Occipital lobe (tissue), 2 donors: ENCODE results near the gene PHACTR3. TPM values are rescaled to one million over a fixed set of nuclear protein-coding genes. Genes with fewer than 3 reads are reported as not detected.

Source experiments
- DNase-seq: peaks from one replicate; lab custom pipeline; 2025; lab: John Stamatoyannopoulos, UW
- total RNA-seq: library from RNA; depleted of rRNA; stranded (reverse); fragments of >200 nt; gene quantifications from one replicate; pipeline ENCODE4 v1.2.3, GENCODE V29; 2014

PHACTR3 gene
- total RNA-seq, 1 donor from 2014 or later, result 42.1 TPM

DNA sequence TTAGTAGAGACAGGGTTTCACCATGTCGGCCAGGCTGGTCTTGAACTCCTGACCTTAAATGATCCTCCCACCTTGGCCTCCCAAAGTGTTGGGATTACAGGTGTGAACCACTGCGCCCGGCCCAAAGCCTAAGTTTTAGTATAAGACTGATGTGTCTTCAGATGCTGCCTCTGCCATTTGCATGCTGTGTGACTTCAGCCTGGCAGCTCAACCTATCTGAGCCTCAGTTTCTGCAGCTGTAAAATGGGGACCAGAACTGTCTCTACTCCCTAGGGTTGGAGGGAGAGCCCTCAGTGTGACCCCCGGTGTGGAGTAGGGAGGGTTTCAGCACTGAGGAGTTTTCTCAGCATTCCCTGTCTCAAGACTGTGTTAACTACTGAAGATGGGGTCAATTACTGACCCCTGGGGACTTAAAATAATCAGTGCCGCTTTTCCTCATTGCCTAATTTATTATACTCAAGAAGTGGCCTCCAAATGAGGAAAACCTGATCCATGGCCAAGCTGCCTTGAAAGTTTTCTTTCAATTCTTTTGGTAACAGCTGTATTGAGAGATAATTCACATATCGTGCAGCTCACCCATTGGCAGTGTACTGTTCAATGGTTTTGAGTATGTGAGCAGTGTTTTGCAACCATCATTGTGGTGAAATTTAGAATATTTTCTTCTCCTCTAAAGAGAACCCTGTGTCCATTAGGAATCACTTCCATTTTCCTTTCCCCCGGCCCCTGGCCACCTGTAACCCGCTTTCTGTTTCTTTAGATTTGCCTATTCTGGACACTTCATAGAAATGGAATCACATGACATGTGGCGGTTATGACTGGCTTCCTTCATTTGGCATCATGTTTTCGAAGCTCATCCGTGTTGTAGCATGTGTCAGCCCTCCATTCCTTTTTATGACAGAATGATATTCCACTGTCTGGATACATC lies 64.8 kb downstream of the PHACTR3 start:
- no peak for DNase-seq

DNA sequence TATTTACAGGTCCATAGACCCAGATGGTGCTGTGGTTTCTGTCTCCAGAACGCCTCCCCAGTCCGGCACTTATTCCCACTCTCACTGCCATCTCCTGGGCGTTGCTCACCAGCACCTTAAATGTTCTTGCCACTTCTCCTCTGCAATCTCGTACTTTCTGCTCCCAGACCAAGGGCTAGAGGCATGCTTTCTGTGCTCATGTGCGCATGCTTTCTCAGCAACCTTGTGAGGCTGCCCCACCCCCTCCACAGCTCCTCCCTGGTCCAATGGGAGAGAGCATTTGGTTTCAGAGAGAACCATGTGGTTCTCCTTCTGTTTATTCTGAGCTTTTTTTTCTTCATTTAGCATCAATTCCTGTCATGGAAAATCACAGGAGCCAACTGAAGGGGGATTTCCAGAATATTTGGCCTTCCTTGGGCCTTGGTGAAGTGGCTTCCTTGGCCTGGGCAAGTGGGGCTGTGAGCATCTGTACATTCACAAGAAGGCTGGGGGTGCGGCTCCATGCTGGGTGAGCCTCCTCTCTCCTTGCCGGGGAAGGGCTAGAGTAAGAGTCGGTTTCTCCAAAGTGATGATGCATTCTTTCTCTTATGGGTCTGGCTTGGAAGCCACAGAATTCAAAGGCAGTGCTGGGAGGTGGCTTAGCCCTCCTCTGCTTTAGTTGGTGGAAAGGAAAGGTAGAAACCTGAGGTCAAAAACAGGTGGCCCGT lies 66.6 kb downstream of the PHACTR3 start:
- DNase-seq, result peak; percentile 60

DNA sequence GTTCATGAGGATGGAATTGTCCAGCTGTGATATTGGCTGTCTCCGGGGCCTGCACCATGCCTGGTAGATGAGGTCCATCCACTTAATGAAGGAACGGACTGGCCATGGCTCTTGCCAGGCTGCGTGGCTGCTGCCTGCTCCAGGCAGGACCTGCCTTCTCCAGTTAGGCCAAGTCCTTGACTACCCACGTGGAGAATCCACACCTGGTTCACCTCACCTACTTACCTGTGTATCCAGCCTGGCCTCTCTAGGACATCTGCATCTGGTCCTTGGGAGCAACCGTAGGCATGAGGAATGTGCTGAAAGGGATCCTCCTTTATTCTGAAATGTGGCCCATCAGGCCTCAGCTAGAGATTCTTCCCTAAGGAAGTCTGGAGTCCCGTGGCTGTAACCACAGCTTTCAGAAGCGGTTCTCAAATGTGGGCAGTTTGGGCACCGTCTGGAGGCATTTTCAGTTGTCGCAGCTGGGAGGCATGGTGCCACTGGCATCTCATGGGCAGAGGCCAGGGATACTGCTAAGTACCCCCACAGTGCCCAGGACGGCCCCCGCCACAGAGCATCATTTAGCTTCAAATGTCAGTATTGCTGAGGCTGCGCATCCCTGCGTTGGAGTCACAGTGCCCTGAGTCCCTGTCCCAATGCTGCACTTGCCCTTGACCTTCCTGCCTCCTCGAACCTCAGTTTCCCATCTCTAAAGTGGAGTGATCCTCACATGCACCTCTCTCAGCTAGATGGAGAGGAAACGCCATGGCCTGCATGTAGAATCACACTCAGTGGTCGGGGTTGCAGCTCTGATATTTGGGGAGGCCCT lies 67.5 kb downstream of the PHACTR3 start:
- no peak for DNase-seq

DNA sequence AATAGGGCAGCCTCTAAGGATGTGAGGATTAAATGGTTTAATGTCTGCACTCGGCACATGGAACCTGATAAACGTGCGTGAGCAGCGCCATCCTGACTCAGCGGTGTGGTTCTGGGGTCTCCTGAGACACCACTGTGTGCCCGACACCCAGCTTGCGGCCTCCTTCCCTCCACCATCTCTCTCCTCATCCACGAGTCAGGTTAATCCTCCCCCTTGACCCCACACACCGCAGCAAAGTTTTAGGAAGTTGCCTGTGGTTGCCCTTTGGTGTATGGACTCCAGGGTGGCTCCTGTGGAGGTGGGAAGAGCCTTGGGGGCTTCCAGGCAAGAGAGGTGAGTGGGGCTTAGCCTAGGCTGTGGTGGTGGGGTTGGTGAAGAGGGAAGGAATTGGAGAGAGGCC lies 68.2 kb downstream of the PHACTR3 start:
- DNase-seq, result no peak

DNA sequence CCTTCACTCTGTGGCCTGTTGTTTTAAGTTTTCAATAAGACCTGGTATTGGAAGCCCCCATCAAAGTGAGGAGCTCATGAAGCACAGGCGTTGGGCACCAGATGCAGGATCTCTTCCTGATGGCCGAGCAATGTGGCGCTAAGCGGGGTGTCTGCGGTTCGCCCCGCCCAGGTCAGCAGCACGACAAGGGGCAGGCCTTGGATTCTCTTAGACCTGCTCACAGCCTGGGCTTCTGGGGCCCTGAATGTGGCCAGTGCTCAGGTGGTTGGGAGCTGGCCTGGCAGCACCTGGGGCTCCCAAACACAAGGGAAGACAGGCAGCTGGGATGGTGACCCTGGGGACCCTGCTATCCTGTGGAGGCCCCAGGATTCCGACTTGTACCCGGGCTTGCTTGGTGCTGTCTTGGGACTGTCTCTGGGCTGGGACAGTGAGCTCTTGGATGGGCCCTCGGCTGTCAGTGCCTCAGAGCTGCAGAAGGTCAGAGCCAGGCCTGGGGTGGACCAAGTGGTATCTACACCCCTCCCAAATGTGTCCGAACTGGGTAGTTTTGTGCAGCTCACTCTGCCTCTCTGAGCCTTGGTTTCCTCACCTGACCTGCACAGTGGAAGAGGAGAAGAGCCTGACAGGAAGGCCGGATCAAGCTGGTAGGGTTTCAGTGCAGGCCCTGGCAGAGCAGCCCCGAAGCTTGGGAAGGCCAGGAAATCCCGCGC lies 69.1 kb downstream of the PHACTR3 start:
- DNase-seq, result no peak

DNA sequence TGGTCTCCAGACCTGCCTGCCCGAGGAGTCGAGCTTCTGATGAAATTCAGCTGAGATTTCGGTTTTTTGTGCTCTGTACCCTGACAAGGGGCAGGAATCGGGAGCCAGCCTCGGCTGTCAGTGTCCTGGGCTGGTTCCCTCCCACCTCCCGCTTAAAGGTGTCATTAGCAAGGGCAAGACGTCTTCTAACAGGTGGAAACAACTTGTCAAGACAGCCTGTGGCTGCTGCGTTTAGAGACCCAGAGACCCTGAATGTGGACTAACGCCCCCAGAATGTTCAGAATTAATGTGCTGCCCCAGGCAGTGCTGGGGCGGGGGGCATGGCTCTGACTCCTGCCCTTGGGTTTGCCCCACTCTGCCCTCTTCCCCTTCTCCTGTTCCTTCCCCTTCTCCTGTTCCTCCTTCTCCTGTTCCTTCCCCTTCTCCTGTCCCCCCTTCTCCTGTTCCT lies 69.7 kb downstream of the PHACTR3 start:
- no peak for DNase-seq

DNA sequence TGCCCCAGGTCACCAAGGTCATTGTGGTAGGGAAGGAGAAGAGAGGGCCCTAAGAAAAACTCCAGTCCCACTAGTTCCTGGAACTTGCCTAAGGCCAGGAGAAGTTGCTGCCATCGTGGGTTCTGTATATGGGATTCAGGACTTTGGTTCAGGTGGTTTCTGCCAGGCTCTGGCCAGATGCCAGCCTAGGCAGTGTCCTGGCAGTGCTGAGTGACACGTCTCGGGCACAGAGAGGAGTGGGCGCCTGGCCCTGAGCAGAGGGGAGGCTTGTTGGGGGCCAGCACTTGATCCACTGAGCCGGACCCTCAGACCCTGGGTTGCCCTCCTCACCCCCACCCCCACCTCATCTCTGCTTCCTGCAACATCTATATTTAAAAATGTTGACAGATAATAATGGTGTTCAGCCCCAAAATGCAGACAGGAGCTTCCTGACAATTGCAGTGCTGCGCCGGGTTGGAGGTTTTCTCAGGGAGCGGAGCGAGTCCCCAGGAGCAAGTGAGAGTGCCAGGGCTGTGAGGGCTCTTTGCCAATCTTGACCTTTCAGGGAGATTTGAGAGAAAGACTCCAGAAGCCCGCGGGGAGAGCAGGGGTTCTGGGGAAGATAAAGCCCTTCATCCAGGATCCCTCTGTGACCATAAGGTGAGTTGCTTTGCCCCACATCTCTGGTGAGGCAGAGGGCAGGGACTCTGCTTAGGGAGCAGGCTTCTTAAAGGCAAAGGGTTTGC lies 71.9 kb downstream of the PHACTR3 start:
- DNase-seq, result no peak

DNA sequence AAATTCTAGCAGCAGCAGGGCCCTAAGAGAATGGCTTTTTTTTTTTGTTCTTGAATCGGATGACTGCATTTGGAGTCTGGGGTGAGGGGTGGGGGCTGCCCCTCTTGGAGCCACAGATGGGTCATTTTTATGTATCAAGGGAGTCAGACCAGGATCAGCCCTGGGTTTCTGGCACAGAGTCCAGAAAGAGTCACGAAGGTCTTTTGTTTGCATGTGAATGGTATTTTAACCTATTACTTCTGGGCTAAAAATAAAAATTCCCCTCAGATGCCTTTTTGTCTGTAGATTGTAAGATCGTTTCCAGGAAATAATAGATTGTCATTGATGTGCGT lies 72.5 kb downstream of the PHACTR3 start:
- no peak for DNase-seq

DNA sequence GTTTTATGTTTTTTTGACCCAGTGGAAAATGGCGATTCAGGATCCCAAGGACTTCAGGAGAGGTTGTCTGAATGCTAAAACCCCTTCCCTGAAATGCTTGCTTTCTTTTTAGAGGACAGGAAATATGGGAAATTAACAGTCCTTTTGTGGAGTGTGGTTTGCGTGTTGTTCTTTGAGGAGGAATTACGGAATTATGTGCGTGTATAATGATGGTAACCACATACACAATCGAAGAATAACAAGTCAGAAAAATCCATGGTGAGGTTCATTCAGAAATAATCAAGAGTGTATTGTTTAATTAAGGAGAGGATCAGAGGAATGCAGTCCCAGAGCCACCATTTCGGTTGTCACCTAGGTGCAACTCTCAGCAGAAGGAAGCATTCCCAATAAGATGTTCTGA lies 73.2 kb downstream of the PHACTR3 start:
- DNase-seq, result no peak

DNA sequence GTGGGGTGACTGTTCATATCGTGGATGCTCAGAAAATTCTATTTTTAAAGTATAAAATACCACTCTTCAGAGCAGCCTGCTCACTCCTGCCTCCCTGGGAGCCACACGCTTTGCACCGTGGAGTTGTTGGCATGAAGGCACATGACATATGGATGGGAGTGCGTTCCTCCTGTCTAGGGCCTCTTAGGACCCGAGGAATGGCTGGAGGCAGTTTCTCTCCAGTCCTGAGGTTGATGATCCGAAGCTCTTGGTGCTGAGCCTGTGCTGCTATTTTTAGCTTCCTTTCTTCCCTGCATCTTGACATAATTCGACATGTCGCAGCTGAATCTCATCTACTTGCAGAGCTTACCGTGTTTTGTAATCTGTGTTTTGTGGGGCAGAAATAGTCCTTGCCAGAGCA lies 73.9 kb downstream of the PHACTR3 start:
- peak; percentile 71 for DNase-seq

DNA sequence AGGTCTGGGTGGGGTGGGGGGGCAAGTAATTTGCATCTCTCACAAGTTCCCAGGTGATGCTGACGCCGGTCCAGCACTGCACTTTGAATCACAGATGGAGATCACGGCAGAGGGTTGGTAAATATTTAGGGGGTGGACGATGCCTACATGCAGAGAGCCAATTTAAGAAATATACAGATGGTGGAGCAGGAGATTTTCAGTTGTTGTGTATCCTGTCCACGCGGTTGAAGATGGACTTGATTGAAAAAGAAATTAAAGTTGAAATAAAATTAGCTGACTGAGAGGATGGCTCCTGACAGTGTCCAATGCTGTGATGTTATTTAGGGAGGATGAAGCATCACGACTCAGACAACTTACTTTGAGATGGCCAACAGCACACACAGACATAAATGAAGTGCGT lies 74.6 kb downstream of the PHACTR3 start:
- DNase-seq, result no peak

DNA sequence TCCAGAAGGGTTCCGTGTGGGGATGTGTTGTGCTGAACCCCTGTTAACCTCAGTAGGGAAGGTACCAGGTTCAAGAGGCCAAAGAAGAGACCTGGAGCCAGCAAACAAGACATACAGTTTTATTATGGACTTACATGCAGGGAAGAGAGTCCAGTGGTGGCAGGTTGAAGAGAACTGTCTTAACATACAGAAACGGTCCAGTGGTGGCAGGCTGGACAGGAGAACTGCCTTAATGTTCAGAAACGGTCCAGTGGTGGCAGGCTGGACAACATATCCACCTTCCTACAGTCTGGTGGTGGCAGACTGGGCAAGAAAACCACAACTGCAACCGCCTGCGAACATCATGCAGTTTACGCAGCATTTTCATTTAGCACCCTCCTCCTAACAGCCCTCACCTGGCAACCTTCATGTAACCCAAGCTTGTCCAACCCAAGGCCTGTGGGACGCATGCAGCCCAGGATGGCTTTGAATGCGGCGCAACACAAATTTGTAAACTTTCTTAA lies 75.9 kb downstream of the PHACTR3 start:
- no peak for DNase-seq

DNA sequence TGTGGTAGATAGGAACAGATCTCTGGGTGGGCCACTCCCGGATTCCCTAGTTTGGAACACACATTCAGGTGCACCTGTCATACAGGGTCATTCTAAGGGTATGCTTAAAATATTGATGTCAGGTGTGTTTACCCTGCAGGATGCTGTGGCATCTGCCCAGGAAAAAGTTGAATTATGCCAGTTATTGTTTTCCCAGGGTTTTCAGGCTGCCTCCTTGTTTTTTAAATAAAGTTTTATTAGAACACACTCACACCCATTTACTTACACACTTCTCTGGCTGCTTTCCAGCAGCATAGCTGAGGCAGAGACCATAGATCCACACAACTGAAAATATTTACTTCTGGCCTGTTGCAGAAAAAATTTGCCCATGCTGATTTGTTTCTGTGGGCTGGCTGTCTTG lies 76.5 kb downstream of the PHACTR3 start:
- no peak for DNase-seq

DNA sequence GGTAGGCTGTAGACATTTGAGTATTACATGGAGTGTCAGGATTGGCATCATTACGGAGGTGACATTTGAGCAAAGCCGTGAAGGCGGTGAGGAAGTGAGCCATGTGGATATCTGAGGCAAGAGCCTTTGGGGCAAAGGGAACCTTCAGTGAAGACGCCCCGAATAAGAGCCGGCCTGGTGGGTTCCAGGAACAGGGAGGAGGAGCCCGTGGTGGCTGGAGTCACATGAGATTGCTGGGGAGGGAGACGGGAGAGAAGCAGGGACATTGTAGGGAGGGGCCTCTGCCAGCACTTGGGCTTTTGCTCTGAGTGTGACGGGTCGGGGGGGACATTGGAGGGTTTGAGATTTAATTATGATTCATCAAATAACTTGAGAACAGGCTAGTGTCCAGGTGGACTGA lies 78.3 kb downstream of the PHACTR3 start:
- DNase-seq, result no peak

DNA sequence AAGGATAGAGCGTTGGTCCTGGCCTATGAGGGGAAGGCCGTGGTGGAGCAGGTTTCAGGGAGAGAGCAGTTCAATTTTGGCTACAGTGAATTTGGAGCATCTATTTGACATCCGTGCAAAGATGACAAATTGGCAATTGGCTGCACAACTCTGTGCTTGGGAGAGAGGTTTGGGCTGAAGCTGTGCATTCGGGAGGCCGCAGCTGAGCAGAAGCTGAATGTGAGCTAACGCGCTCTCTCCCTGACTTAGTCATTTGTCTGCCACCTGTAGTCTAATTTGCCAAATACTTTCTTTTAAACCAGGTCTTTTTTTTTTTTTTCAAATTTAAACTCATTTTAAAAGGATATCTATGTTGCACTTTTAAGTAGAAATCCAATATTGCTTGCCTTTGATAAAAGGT lies 78.8 kb downstream of the PHACTR3 start:
- DNase-seq, result no peak

DNA sequence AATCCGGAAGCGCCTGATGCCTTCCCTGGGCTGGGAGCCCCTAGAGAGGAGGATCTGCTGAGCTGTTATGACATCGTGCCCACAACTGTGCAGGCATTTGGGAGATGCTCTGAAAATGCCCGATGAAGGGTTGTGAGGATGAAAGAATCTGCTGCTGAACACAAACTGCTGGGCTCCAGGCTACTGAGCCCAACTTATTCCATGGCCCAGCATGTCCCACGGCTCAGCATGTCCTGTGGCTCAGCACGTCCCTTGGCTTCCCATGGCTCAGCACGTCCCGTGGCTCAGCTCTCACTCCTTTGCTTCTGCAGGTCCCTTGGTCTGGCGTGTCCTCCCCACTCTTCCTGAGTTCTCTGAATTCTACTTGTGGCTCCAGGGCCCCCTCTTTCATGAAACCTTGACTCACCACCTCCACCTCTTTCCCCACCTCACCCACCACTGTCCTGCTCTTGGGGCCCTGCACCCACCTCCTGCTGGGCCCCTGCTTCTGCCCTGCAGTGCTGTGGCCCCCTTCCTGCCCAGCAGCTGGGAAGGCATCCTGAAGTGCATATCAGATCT lies 80.4 kb downstream of the PHACTR3 start:
- DNase-seq, result no peak

DNA sequence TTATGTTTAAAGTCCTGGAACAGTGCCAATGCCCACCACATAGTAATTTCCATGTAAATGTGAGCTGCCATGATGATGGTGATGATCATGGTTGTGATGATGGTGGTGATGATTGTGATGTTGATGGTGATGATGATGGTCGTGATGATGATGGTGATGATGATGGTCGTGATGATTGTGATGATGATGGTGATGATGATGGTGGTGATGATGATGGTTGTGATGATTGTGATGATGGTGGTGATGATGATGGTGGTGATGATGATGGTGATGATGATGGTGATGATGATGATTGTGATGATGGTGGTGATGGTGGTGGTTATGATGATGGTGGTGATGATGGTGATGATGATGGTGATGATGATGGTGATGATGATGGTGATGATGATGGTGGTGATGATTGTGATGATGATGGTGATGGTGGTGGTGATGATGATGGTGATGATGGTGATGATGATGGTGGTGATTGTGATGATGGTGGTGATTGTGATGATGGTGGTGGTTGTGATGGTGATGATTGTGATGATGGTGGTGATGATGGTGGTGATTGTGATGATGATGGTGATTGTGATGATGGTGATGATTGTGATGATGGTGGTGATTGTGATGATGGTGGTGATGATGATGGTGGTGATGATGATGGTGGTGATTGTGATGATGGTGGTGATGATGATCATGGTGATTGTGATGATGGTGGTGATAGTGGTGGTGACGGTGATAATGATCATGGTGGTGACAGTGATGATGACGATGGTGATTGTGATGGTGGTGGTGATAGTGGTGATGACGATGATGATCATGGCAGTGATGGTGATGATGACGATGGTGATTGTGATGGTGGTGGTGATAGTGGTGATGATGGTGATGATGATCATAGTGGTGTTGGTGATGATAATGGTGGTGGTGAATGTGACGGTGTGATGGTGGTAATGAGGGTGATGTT lies 82.3 kb downstream of the PHACTR3 start:
- DNase-seq, result no peak

DNA sequence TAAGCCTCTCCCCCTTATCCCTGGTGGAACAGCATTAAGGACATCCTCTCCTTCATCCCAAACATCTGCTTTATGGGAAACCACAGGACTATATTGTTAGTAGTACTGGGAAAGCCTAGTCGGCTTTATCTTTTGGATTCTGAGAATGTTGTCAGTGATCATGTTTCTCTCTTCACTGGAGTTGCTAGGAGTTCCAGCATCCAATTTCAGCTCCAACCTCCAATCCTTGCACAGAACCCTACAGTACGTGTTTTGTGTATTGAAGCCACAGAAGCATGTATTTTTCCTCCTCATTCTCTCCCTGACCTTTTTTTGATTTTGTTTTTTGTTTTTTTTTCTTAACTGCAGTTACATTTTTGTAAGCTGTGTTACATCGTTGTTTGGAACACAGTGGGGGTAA lies 84.0 kb downstream of the PHACTR3 start:
- DNase-seq, result no peak

DNA sequence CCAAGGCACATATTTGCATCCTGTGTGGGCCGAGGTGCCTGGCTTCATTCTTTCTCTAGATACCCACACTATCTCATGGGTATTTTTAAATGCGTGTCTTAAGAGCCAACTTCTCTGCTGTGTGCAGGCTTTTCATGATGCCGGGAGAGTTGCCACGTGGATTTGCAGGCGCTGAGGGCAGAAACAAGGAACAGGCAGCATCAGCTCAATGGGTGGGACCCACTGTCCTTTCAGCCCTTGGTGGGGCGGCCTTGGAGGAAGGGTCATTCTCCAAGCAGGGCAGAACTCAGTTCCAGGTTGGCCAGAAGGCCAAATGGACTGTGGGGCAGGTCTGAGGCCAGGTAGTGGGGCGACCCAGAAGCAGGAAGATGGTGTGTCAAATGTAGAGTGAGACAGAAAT lies 84.7 kb downstream of the PHACTR3 start:
- DNase-seq, result peak; percentile 40
